Stomach (tissue), 4 donors: ENCODE results near the gene SCFD2.

Source experiments
- CTCF ChIP-seq, 7 experiments: fragments of 450-650 bp in 4 of 7; fragments of 200-600 bp in 3 of 7; sonication (generic) in 3 of 7; IDR thresholded peaks; one replicate each; pipeline ENCODE4 v1.5.1; 2016 to 2019; ENCODE audit warnings: antibody characterized with exemption in 7 of 7, control low read depth in 2 of 7, mild to moderate bottlenecking in 1 of 7
- EP300 ChIP-seq: sonication (generic); formaldehyde crosslinking; IDR thresholded peaks from one replicate; pipeline ENCODE4 v1.6.1; 2017; ENCODE audit warnings: antibody characterized with exemption
- POLR2A ChIP-seq, 4 donors: fragments of 450-650 bp; IDR thresholded peaks; one replicate each; pipeline ENCODE4 v1.6.1; 2016; ENCODE audit warnings: antibody characterized with exemption in 4 of 4, control low read depth in 2 of 4, mild to moderate bottlenecking in 1 of 4, moderate library complexity in 1 of 4

- TF ChIP-seq CTCF (IDR thresholded peaks at IDR 0.05): no peak
- TF ChIP-seq POLR2A (IDR thresholded peaks at IDR 0.05): no peak
- no peak for TF ChIP-seq EP300
Observed at GRCh38 chr4:53132132-53132891, 233.5 kb downstream of the SCFD2 start.
